ENCODE results near the gene FAM234B.

FAM234B gene

DNA sequence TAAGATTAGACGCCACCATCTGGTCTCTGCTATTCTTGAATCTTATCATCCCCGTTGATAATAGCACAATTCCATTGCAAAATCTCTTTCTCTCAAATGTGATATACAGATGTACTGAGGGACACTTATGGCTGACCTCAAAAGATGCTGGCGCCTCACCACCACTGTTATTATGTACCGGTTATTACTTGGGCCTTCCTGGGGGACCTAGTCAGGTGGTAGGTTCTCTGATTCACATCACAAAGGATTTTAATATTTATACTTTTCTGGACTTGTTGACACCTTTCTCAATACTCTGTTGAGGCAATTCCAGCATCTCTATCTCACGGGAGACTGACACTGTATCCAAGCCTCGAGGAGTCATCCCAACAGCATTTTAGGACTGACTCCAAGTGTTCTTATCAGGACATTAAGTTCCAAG, 21.3 kb upstream of the FAM234B start:
- H3K4me3 ChIP-seq (ENCODE audit: control insufficient read depth, low read depth, low read length) = no peak overlapping the region
- TF ChIP-seq, protein P1, sequence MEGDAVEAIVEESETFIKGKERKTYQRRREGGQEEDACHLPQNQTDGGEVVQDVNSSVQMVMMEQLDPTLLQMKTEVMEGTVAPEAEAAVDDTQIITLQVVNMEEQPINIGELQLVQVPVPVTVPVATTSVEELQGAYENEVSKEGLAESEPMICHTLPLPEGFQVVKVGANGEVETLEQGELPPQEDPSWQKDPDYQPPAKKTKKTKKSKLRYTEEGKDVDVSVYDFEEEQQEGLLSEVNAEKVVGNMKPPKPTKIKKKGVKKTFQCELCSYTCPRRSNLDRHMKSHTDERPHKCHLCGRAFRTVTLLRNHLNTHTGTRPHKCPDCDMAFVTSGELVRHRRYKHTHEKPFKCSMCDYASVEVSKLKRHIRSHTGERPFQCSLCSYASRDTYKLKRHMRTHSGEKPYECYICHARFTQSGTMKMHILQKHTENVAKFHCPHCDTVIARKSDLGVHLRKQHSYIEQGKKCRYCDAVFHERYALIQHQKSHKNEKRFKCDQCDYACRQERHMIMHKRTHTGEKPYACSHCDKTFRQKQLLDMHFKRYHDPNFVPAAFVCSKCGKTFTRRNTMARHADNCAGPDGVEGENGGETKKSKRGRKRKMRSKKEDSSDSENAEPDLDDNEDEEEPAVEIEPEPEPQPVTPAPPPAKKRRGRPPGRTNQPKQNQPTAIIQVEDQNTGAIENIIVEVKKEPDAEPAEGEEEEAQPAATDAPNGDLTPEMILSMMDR (IDR thresholded peaks at IDR 0.05; ENCODE audit: control insufficient read depth, insufficient read depth, low read depth, low read length, missing control alignments) = no peak
- no peak for DNase-seq (ENCODE audit: low read depth)

GRCh38 chr12:13023811-13024530, 20.2 kb upstream of the FAM234B start:
- DNase-seq (ENCODE audit: low read depth) = peak; percentile 35
- no peak overlapping the region for H3K4me3 ChIP-seq (ENCODE audit: control insufficient read depth, low read depth, low read length)
- TF ChIP-seq, protein P1 (IDR thresholded peaks at IDR 0.05; ENCODE audit: control insufficient read depth, insufficient read depth, low read depth, low read length, missing control alignments) = peak; percentile 42

DNA sequence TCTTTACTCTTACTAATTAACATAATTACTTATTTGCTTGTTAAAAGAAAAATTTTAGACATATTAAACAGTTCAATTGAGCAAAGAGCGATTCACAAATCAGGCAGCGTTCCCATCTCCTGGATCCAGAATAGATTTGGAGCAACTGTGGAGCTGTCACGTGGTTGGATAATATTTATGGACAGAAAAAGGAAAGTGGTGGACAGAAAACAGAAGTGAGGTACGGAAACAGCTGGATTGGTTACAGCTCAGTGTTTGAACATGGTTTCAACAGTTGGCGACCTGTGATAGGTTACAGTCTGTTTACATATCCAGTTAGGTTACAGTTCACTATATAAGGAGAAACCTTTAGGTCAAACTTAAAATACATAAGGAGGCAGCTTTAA, 19.7 kb upstream of the FAM234B start:
- DNase-seq (ENCODE audit: low read depth) = no peak
- no peak overlapping the region for H3K4me3 ChIP-seq (ENCODE audit: control insufficient read depth, low read depth, low read length)
- TF ChIP-seq, protein P1 (IDR thresholded peaks at IDR 0.05; ENCODE audit: control insufficient read depth, insufficient read depth, low read depth, low read length, missing control alignments) = no peak

- TF ChIP-seq, protein P1 (IDR thresholded peaks at IDR 0.05; ENCODE audit: control insufficient read depth, insufficient read depth, low read depth, low read length, missing control alignments) = no peak
- DNase-seq (ENCODE audit: low read depth) = no peak
- H3K4me3 ChIP-seq (ENCODE audit: control insufficient read depth, low read depth, low read length) = no peak overlapping the region
Observed at GRCh38 chr12:13026286-13026685, 17.9 kb upstream of the FAM234B start.

GRCh38 chr12:13027032-13027431, 17.1 kb upstream of the FAM234B start:
- TF ChIP-seq, protein P1 (IDR thresholded peaks at IDR 0.05; ENCODE audit: control insufficient read depth, insufficient read depth, low read depth, low read length, missing control alignments) = no peak
- no peak overlapping the region for H3K4me3 ChIP-seq (ENCODE audit: control insufficient read depth, low read depth, low read length)
- no peak for DNase-seq (ENCODE audit: low read depth)

DNA sequence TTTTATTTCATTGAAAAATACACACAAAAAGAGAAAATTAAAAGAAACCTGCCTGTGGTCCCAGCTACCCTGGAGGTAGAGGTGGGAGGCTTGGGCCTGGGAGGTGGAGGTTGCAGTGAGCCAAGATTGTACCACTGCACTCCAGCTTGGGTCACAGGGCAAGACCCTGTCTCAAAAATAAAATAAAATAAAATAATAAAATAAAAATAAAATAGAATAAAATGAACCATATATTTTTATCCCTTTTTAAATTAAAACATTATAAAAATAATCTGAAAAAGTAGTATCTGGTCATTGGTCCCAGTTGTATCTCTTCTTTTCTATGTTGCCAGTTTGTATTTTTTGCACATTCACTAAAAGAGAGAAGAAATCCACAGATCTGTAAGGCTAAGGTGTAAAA, 16.7 kb upstream of the FAM234B start:
- TF ChIP-seq, protein P1 (IDR thresholded peaks at IDR 0.05; ENCODE audit: control insufficient read depth, insufficient read depth, low read depth, low read length, missing control alignments) = no peak

More for the DNA sequence above, 16.7 kb upstream of the FAM234B start:
- no peak overlapping the region for H3K4me3 ChIP-seq (ENCODE audit: control insufficient read depth, low read depth, low read length)
- DNase-seq (ENCODE audit: low read depth) = no peak
